ENCODE measurements around the gene ARID3B.

DNA sequence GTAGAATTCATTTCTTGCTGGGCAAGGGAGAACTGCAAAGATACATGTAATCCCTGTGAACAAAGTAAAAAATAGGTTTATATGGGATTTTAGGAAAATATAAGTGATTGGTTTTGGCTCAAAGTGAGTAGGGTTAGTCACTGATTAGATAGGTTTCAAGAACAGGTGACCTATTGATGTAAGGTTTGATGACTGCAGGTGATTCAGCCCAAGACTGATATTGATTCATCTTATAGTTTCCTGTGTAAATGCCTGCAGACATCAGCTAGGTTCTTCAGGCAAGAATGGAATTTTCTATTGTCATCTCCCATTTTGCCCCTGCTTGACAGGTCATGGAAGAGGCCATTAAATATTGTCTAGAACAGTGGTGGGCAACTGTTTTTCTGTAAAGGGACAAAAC is 23.9 kb upstream of the ARID3B start:
- TF ChIP-seq CTCF (conservative IDR thresholded peaks at IDR 0.05; ENCODE audit: low read length) (no peak), EZH2phosphoT487 (IDR thresholded peaks at IDR 0.05; ENCODE audit: borderline replicate concordance, low read depth, low read length) (no peak)
